NCI-H82 (cell line): Measurements from ENCODE around the gene GAPVD1.
"Not testable (repeated sequence)": the region's sequence is repeated elsewhere in the genome, so short reads cannot be mapped to it uniquely, and the experiment has no call there.

Experiments used
- DNase-seq: peaks from one replicate; lab custom pipeline; 2025; lab: John Stamatoyannopoulos, UW

The GAPVD1 gene

DNA sequence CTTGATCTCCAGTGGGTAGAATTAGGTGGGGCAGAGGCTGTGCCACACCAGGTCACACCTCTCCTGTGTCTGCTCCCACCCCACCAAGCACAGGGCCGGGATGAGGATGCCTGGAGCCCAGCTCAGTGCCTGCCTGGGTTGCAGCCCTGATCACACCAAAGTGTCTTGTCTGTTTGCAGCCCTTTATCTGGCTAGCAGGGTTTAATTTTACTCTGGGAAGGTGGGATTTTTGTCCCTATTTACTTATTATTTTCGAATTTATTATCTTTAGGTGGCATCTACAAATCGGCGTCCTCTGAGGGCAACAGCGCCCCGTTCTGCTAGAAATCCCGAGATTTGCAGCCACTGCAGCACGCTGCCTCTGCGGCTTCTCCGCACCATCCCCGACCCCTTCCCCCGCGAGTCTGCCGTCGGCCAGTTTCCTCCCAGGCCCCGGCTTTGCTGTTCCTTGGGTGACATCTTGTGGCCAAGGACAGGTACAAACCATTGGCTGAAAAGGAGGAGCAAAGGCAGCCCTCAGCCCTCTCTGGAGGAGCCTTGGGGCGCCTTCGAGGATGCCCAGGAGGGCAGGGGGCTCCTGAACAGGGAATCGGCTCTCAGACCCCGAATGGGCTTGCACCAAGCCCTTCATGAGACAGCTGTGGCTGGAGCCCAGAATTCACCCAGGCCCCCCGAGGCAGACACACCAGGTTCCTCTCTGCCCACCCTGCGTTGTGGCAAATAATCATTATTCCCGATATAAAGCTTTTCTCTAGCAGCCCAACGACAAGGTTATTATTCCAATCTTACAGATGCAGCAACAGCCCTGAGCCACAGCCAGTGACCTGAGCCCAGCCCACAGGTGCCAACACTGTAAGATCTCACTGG is 113.0 kb downstream of the GAPVD1 start:
- DNase-seq: peak; percentile 88

DNA sequence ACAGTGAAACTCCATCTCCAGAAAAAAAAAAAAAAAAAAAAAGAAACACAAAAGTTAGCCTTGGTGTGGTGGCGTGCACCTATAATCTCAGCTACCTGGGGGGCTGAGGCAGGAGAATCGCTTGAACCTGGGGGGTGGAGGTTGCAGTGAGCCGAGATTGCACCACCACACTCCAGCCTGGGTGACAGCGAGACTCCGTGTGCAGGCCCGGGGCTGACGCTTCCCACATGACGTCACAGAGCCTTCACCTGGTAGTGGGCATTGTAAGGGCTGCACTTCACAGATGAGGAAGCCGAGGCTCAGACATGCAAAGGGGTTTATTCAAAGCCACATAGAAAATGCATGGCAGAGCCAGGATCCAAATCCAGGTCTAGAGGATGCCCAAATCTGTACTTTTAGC is 114.2 kb downstream of the GAPVD1 start:
- no peak for DNase-seq

DNA sequence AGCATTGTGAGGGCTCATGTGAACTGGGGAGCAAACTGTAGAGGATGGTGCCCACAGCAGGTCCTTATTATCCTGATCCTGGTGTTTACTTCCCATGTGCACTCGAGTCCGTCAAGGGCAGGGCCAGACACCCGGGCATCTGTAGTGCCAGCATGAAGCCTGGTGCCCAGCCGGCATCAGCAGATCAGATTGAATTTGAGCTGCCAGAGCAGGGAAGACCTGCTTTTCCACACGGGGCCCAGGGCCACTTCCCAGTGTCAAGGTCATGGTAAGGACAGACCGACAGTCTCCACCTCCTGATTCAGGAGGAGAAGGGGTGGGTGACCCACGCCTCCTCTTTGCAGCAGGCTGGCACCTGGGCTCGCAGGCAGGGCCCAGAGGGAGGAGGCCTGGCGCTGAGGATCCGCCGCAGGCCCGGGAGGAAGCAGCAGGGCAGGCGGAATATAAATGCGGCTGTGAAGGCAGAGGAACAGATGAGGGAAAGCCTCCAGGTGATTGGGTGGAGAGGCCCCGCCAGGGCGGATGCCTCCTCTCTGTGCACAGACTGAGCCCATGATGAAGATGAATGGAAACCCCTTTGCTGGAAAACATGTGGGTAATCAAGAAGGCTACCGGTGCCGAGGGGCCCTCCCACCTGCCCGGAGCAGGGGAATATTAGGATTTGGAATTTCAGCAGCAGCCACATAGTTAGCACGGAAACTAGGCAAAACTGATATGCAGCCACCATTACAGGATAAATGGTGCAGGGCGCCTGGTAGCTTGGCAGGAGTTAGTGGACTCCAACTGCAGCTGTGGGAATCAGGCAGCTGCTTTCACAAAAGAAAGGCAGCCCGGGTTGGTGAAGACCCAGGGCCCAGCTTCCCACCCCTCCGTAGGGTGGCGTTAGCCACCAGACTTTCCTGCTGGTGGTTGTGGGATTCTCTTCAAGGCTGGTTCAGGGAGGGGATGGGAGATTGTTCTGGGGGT is 114.9 kb downstream of the GAPVD1 start:
- DNase-seq: no peak

DNA sequence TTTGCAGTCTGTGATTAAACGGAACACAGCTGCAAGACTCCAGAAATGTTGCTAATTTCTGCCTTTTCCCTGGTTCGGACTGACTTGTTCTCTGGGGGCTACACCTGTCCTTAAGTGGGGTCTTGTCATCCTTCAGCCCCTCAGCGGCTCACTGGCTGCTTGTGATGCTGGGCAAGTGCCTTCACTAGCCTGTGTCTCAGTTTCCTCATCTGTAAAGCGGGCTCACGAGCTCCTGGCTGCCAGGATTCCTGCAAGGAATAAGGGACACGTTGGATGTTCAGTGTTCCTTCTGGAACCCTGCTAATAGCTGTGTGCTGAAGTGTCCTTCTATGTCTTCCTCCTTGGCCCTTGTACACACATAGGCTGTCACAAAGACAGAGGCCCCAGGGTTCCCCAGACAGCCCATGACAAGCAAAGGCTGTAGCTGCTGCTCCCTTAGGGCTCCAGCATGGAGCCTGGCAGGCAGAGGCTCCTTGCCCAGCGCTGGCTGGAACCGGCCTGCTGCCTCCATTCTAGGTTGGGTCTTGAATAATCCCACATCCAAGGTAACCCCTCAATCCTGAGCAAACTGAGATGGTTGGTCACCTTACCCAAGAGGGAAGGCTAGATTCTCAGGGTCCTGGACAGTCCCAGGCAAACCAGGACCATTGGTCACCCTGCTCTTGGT is 116.1 kb downstream of the GAPVD1 start:
- no peak for DNase-seq

DNA sequence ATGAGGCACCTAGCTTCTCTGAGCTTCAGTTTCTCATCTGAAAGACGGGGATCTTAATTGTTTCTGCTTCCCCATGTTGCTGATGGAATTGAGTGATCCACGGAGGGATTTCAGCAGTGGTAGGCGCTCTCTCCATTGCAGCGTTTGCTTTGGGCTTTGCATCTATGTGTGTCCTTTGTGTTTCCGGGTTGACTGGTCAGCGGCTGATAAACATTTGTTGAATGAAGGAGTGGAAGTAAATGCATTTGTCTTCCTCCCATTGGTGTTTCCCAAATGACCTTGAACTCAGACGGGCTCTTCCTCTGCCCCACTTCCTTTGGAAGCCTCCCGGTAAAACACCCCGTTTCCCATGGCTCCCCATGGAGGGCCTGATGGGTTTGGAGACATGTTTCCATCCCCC is 117.2 kb downstream of the GAPVD1 start:
- no peak for DNase-seq

DNA sequence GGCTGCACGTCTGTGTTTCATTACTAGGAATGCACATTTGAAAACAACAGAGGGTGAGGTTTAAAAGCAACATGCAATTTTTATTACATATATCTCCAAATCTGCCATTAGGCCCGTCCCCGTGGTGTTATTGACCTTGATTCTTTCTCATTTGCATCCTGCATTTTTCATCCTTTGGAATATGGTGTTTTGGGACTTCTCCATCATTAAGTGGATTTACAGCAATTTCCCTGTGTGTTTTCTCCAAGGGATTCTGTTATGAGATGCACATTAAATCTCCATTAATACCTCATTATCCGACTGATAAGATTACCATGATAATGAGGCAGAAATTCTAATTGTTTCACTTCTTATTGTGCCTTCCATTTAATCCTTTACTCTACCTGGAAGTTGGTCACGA is 117.6 kb downstream of the GAPVD1 start:
- peak; percentile 38 for DNase-seq

DNA sequence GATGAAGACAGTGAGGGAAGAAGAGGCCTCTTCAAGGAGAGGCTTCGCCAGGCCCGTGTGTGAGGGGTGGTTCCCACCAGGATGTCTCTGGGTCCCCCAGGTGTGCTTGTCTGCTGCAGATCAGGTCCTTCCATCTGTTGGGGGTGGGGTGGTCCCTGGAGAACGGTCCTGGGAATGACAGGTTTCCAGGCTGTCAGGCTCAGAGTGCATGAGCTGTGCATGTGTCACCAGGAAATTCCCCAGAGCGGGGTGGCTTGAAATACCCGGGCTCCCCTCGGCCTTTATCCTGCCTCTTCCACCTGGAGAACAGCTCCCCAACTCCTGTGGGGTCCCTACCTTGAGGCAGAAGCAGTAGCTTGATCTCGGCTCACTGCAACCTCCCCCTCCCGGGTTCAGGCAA is 118.8 kb downstream of the GAPVD1 start:
- no peak for DNase-seq

DNA sequence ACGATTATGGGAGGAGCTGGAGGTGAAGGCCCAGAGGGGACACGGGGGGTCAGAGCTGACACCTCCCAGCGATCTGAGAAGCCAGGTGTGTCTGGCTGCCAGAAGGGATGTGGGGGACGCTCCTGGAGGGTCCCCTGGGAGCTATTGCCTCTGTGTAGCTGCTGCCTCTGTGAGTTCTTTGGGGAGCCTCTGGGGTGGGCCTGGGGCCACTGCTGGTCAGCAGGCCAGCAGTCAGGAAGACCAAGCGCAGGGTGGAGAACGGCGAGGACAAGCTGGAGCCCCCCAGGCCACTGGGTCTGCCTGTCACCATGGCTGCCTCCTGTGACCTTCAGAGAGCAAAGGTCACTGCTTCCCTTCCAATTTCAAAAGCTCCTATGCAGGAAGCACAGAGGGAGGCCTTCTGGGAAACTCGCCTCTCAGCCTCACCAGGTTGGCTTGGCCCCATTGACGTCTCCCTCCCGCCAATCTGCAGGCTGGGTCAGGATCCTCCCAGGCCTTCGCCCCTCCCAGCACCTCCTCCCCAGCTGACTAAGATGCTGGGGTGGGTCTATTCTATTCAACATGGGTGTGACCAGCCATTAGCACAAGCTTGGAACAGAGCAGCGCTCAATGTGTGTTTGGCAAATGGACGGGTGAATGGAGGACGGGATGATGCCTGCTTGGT is 126.4 kb downstream of the GAPVD1 start:
- DNase-seq: no peak

DNA sequence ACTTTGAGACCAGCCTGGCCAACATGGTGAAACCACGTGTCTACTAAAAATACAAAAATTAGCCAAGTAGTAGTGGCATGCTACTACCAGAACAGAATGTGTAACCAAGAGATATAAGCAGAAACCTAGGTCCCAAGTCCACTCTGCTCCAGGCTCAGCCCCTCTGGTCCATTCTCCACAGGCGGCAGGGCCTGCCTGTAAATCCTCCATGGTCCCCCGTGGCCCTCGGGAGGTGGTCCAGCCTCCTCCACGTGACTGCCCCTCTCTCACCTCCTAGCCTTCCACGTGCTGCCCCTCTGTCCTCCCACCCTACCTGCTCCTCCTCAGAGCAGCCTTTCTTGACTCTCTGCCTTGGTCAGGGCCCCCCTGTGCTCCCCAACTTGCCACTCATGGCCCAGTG is 127.4 kb downstream of the GAPVD1 start:
- no peak for DNase-seq

DNA sequence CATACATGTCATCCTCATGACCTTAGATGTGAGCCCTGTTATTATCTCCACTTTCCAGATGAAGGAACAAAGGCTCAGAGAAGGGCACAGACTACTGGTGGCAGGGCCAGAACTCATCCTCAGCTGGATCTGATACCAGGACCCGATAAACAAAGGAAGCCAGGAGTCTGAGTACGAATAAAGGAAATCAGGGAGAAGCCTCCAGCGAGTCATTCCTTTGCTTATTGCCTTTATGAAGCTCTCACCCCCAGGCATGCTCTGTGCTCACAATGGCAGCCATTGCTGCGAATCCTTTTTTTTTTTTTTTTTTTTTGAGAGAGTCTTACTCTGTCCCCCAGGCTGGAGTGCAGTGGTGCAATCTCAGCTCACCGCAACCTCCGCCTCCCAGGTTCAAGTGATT is 130.1 kb downstream of the GAPVD1 start:
- DNase-seq: no peak

DNA sequence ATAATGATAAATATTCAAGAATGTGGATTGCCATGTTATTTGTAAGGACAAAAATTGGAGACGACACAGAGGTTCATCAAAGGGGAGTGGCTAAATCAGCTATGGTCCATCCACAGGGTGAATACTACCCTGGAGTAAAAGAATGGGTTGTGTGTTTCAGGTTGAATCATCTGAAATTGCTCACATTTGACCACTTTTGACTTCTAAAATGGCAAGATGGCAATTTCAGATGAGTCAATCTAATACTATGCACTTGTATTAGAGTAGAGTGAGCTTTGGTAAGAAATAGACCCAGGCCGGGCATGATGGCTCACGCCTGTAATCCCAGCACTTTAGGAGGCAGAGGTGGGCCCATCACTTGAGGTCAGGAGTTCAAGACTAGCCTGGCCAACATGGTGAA is 131.8 kb downstream of the GAPVD1 start:
- DNase-seq: no peak

DNA sequence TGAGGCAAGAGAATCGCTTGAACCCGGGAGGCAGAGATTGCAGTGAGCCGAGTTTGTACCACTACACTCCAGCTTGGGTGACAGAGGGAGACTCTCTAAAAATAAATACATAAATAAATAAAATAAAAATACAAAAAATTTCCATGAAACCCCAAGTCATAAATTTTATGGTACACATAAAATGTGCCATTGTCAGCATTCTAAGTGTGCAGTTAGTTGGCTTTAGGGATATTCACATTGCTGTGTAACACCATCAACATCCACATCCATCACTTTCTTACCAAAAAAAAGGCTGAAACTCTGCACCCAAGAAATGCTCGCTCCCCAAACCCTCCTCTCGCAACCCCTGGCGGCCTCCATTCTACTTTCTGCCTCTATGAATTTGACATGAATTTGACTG is 135.2 kb downstream of the GAPVD1 start:
- DNase-seq: no peak

DNA sequence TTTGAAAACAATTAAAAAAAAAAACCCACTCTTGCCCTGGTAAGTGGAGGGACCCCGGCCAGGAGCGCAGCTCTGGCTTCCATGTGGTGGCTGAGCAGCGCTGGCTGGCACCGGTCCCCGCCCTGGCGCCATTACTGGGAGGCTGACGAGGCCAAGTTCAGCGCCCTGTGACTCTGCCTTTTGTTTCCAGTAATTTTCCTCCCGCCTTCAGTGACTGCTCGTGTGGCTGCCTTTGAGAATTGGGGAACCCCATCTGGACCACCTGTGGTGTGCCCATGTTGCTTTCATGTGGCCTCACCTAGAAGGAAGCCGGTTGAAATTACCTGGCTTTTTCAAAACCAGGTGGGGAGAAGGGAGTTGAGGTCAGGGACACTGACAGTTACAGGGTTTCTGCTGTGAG is 136.1 kb downstream of the GAPVD1 start:
- DNase-seq: no peak

DNA sequence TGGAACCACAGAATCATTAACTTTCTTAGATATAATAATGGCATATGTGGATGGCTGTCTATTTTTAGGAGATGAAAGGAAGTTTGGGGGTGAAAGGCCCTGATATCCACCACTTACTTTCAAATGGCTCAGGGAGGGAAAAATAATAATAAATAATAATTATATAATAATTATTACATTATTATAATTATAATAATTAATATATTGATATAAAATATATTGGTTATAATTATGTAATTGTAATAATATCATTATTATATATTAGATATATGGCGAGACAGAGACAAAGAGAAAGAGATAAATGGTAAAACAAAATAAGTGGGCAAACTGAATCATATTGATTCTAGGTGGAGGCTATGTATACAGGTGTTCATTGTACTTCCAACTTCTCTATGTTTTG is 136.6 kb downstream of the GAPVD1 start:
- DNase-seq: no peak

DNA sequence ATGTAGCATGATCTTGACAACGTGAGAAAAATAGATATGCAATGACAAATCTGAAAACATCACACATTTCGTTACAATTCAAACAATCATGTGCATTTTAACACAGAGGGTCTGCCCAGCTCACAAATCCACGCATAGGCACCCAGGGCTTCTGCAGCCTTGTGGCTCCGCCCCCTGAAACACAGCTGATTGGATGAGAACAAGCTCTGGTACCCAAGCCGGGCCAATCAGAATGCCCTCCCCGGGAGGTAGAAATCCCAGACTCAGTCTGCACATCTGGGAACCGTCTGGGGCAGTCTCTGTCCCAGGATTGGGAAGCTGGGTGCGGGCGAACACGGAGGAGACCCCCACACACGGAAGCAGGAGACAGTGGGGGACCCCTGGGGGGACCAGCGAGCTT is 137.5 kb downstream of the GAPVD1 start:
- peak; percentile 19 for DNase-seq

DNA sequence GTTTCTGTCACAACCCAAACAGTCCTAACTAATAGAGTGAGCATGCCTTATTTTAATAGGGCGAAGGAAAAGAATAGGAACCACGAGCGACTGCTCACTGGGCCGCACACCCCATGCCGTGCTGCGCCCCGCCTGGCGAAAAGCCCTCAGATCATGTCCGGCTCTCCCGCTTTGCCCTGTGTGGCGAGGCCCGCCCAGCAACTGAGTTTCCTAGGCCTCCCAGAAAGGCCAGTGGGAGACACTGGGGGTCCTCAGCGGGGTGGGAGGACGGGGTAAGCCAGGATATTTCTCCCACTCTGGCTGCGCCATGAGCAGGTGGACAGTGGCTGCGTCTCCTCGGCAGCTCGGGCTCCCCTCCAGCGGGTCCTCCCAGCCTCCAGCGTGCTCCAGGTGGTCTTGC is 138.0 kb downstream of the GAPVD1 start:
- DNase-seq: no peak

DNA sequence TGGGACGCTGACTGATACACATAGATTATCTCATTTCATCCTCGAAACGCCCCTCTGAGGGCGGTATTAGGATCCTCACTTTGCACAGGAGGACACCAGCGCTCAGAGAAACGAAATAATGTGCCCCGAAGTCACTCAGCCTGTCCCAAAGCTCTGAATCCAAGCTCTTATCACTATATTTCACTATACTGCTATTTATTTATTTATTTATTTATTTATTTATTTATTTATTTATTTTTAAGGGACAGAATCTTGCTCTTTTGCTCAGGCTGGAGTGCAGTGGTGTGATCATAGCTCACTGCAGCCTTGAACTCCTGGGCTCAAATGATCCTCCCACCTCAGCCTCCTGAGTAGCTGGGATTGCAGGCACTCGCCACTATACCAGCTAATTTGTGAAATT is 138.6 kb downstream of the GAPVD1 start:
- not testable (repeated sequence) for DNase-seq

DNA sequence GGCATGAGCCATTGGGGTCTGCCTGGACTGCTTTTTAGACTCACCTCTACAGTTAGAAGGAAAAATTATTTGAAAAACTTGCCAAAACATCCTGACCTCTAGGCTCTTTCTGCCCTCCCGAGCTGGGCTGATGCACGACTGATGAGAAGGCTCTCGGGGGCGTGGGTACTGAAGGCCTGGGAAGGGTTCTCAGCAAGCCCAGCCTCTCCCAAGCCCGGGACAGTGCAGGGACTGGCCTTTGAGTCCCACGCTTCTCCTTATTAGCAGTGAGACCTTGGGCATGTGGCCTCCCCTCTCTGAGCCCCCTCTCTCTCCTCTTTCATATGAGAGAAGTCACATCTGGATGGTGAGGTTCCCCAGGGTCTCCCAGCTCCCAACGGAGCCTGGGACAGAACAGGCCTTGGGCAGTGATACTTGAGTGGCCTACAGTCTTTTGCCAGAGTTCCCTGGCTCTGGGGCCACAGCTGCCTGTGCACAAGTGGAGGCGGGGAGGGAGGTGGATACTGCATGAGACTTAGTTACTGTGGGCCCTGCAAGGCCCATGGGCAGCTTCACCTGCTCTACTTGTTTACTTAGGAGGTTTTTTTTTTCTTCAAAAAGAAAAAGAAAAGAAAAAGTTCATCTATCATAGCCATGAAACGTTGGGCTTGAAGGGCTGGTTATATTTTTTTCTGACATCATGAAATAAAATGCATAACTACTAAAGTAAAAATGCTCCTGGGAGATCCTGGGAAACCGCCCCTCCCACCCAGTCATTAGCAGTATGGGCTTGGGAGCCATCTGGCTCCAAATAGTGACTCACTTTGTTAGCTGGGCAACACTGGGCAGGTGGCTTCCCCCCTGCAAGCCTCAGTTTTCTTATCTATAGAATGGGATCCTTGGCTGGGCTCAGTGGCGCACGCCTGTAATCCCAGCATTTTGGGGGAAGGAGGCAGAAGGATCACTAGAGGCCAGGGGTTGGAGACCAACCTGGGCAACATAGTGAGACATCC is 139.4 kb downstream of the GAPVD1 start:
- DNase-seq: peak; percentile 38

DNA sequence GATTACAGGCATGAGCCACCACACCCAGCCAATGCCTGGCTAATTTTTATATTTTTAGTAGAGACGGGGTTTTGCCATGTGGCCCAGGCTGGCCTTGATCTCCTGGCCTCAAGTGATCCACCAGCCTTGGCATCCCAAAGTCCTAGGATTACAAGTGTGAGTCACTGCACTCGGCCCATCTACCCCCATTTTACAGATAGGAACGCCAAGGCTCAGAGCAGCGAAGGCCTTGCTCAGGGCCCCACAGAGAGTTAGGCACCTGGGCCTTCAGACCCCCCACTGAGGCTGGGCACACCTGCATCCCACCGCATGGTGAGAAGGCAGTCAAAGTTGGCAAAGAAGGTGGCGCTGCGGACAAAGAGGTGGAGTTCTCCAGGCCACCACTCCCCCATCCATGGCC is 143.1 kb downstream of the GAPVD1 start:
- DNase-seq: no peak

DNA sequence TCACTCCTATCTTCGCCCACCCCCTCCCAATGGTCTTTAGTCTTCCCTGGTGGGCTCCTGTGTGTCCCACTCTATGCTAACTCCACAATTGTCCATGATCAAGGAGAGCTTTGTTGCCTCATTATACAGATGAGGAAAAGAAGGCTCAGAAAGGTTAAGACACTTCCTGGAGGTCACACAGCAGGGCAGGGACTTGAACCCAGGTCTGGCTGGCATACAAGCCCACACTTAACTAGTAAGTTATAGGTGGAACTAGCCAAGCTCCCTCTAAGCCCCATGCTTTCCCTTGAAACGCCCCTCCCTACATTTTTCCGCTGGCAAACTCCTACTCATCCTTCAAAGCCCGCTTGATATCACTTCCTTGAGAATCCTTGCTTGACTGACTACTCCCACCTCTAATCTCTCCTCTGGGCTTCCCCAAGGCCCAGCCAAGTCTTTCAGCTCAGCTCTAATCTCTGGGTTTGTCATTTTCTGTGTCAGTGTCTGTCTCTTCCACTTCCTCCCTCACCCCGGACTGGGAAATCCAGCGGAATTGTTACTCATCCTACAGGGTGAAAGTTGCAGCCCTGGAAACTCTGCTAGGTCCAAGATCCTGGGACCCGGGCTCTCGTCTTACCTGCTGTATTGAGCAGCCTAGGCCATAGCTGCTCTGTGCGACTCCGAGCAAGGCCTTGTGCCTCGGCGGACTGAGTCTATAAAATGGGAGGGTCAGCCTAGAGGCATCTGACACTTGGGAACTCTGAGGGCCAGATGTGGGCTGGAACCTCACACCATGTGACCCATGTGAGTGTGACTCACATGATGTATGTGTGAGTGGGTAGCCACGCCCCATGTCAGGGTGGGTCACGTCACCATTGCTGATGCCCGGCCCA is 144.5 kb downstream of the GAPVD1 start:
- no peak for DNase-seq
